PFSK-1 (cell line): ENCODE results near the gene MYB.

Experiments
- FOXP2 ChIP-seq: optimal IDR thresholded peaks from 2 replicates; pipeline ENCODE3; 2011; ENCODE audit warnings: borderline replicate concordance, control low read depth, inconsistent platforms; ENCODE audit not compliant: insufficient read depth; ENCODE audit errors: extremely low read length, extremely low read depth
- POLR2AphosphoS5 ChIP-seq: IDR thresholded peaks from 2 replicates; pipeline ENCODE4 v1.6.1; 2012; ENCODE audit warnings: low read depth, mild to moderate bottlenecking, control low read depth, low read length, moderate library complexity
- SIN3A ChIP-seq: IDR thresholded peaks from 2 replicates; pipeline ENCODE4 v1.6.1; 2012; ENCODE audit warnings: mild to moderate bottlenecking, low read length, moderate library complexity, borderline replicate concordance; ENCODE audit not compliant: insufficient read depth
- TAF1 ChIP-seq: IDR thresholded peaks from 2 replicates; pipeline ENCODE4 v1.6.1; 2012; ENCODE audit warnings: low read length, control low read depth, borderline replicate concordance; ENCODE audit not compliant: insufficient read depth
- TF ChIP-seq, protein P1 (sequence below), 2 experiments: IDR thresholded peaks; 2 replicates each; pipeline versions ENCODE4 v1.6.1 to v1.8.0; 2011 to 2012; ENCODE audit warnings: low read depth in 2 of 2, low read length in 2 of 2, control low read depth in 1 of 2, inconsistent platforms in 1 of 2, mild to moderate bottlenecking in 1 of 2, moderate library complexity in 1 of 2; ENCODE audit not compliant: insufficient read depth in 1 of 2

The MYB gene

DNA sequence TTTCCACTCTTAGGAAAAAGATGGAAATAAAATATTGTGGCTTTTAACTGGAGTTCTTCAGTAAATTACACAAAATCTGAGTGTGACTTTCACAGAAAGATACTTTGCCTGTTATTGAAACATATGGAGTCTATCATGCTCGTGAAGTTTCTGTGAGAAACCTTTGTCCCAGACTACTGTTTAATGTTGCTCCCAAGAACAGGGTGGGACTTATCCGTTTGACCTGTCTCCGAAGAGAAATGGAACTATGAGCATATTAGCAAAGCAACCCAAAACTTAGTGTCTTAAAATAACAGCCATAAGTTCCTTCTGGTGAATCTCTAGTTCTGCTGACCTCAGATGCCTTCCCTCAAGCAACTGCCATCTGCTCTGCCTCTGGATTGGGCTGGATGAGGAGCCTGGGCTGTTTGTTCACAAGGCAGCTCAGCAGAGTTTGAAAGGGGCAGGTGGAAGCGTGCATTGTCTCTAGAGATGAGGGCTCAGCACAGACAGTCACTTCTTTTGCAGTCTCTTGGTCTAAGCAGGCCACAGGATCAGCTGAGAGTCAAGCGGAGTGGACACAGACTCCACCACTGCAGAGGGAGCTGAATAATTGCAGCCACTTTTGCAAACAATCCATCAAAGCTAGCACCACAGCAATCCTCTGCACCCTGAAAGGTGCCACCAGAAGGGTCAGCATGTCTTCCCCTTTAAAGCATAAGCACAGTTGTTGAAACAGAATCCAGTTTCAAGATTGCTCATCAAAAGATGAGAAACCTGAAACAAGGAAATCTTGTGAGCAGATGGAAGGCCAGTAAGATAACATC lies 52.8 kb downstream of the MYB start:
- TF ChIP-seq POLR2AphosphoS5 (no peak), TAF1 (no peak), FOXP2 (no peak), SIN3A (no peak)
- TF ChIP-seq, protein P1, sequence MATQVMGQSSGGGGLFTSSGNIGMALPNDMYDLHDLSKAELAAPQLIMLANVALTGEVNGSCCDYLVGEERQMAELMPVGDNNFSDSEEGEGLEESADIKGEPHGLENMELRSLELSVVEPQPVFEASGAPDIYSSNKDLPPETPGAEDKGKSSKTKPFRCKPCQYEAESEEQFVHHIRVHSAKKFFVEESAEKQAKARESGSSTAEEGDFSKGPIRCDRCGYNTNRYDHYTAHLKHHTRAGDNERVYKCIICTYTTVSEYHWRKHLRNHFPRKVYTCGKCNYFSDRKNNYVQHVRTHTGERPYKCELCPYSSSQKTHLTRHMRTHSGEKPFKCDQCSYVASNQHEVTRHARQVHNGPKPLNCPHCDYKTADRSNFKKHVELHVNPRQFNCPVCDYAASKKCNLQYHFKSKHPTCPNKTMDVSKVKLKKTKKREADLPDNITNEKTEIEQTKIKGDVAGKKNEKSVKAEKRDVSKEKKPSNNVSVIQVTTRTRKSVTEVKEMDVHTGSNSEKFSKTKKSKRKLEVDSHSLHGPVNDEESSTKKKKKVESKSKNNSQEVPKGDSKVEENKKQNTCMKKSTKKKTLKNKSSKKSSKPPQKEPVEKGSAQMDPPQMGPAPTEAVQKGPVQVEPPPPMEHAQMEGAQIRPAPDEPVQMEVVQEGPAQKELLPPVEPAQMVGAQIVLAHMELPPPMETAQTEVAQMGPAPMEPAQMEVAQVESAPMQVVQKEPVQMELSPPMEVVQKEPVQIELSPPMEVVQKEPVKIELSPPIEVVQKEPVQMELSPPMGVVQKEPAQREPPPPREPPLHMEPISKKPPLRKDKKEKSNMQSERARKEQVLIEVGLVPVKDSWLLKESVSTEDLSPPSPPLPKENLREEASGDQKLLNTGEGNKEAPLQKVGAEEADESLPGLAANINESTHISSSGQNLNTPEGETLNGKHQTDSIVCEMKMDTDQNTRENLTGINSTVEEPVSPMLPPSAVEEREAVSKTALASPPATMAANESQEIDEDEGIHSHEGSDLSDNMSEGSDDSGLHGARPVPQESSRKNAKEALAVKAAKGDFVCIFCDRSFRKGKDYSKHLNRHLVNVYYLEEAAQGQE (IDR thresholded peaks at IDR 0.05; ENCODE audit: insufficient read depth in 1 of 2, low read depth in 2 of 2, low read length in 2 of 2) = no peak

GRCh38 chr6:135234492-135234780 lies 53.3 kb downstream of the MYB start:
- TF ChIP-seq, protein P1 (IDR thresholded peaks at IDR 0.05; ENCODE audit: insufficient read depth in 1 of 2, low read depth in 2 of 2, low read length in 2 of 2) = no peak
- TF ChIP-seq SIN3A (no peak), POLR2AphosphoS5 (no peak), FOXP2 (no peak), TAF1 (no peak)

DNA sequence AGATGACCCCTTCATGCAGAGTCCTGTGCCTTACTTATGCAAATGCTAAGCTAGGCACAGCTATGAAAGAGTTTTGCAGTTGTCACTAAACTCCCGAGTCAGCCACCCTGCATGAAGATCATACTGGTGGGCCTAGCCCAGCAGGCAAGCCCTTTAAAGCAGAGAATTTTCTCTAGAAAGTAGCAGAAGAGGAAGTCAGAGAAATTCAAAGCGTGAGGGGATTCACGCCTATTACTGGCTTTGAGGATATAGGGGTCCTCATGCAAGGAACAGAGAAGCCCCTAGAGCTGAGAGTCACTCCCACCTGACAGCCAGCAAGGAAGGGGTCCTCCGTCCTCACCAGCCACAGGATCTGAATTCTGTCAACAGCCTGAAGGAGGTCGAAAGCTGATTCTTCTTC lies 54.6 kb downstream of the MYB start:
- TF ChIP-seq, protein P1 (IDR thresholded peaks at IDR 0.05; ENCODE audit: insufficient read depth in 1 of 2, low read depth in 2 of 2, low read length in 2 of 2) = no peak
- TF ChIP-seq SIN3A (no peak), POLR2AphosphoS5 (no peak), FOXP2 (no peak)

DNA sequence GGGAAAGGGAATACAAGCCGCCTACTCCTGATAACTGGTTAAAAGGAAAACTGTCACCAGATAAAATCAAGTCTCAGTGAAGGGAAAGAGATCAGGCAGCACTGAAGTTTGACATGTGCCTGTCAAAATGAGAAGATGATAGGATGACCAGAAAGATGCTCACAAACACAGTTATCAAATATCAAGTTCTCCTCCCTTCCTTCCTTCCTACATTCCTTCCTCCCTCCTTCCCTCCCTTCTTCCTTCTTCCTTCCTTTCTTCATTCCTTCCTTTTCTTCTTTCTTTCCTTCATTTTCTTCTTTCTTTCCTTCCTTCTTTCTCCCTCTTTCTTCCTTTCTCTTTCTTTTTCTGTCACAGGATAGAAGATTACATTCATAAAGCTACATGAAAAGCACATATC lies 55.2 kb downstream of the MYB start:
- TF ChIP-seq, protein P1 (IDR thresholded peaks at IDR 0.05; ENCODE audit: insufficient read depth in 1 of 2, low read depth in 2 of 2, low read length in 2 of 2) = no peak

GRCh38 chr6:135236732-135237131 lies 55.6 kb downstream of the MYB start:
- no peak for TF ChIP-seq TAF1
- TF ChIP-seq SIN3A = no peak
- no peak for TF ChIP-seq FOXP2
- TF ChIP-seq, protein P1 (IDR thresholded peaks at IDR 0.05; ENCODE audit: insufficient read depth in 1 of 2, low read depth in 2 of 2, low read length in 2 of 2) = no peak
- TF ChIP-seq POLR2AphosphoS5 = no peak
